Sigmoid colon (tissue), 7 donors: ENCODE results near the gene ANTXR1. TPM values are rescaled to one million over a fixed set of nuclear protein-coding genes. Genes with fewer than 3 reads are reported as not detected.

Experiments
- DNase-seq: peaks from one replicate; pipeline ENCODE4 v3.0.0-alpha.2; 2019
- H3K27ac ChIP-seq, 4 donors: fragments of 200-600 bp; sonication (generic); one replicate each; pipeline ENCODE4 v1.5.1; 2016 to 2019; ENCODE audit warnings: mild to moderate bottlenecking in 1 of 4
- H3K27me3 ChIP-seq, 3 donors: fragments of 200-600 bp; sonication (generic); one replicate each; pipeline ENCODE4 v1.5.1; 2019; ENCODE audit warnings: mild to moderate bottlenecking in 1 of 3
- H3K36me3 ChIP-seq, 4 donors: fragments of 200-600 bp; sonication (generic); one replicate each; pipeline ENCODE4 v1.5.1; 2016 to 2019
- H3K4me1 ChIP-seq, 4 donors: fragments of 200-600 bp; sonication (generic); one replicate each; pipeline ENCODE4 v1.5.1; 2017 to 2019
- H3K4me3 ChIP-seq, 4 donors: fragments of 200-600 bp; sonication (generic); one replicate each; pipeline ENCODE4 v1.5.1; 2017 to 2019; ENCODE audit warnings: mild to moderate bottlenecking in 2 of 4, moderate library complexity in 1 of 4
- H3K9me3 ChIP-seq, 4 donors: fragments of 200-600 bp in 3 of 4; sonication (generic) in 3 of 4; one replicate each; pipeline versions ENCODE4 v1.5.1 to v1.6.1; 2013 to 2019
- CTCF ChIP-seq, 4 experiments: fragments of 450-650 bp in 3 of 4; fragments of 200-600 bp in 1 of 4; IDR thresholded peaks; one replicate each; pipeline ENCODE4 v1.5.1; 2016 to 2019; ENCODE audit warnings: antibody characterized with exemption in 4 of 4, mild to moderate bottlenecking in 3 of 4, moderate library complexity in 2 of 4
- EP300 ChIP-seq, 4 donors: sonication (generic); formaldehyde crosslinking; IDR thresholded peaks; one replicate each; pipeline ENCODE4 v1.6.1; 2017; ENCODE audit warnings: antibody characterized with exemption in 4 of 4
- POLR2A ChIP-seq, 2 donors: fragments of 450-650 bp; IDR thresholded peaks; one replicate each; pipeline ENCODE4 v1.6.1; 2016; ENCODE audit warnings: antibody characterized with exemption in 2 of 2, mild to moderate bottlenecking in 2 of 2, moderate library complexity in 2 of 2
- POLR2AphosphoS5 ChIP-seq, 4 donors: sonication (generic); formaldehyde crosslinking; IDR thresholded peaks; one replicate each; pipeline ENCODE4 v1.6.1; 2017; ENCODE audit warnings: antibody characterized with exemption in 4 of 4
- WGBS, 2 donors: extraction: QIAGEN DNeasy Blood & Tissue Kit; methylation state at CpG; one replicate each; pipeline ENCODE4 v1.1.7; 2013; 5-methylcytosine and 5-hydroxymethylcytosine counted together
- intact Hi-C: fragments of 100-400 bp; cut with DNase I; formaldehyde crosslinking; loops from one replicate; pipeline ENCODE4 v1.15.1; 2023
- polyA plus RNA-seq, 3 donors: library from polyadenylated mRNA; stranded (reverse); fragments of 200-250 nt; gene quantifications; one replicate each; pipeline ENCODE4 v1.2.3, GENCODE V29; 2013
- total RNA-seq, 4 donors: library from RNA; depleted of rRNA; stranded (reverse); fragments of >200 nt; gene quantifications; one replicate each; pipeline ENCODE4 v1.1.0, GENCODE V29; 2016
- donor health status: healthy with polysubstance abuse.
- donor health status: Bipolar disorder and iron deficiency.
- donor health status: healthy.

The ANTXR1 gene
- total and polyA plus RNA-seq, 7 donors: 3.0 to 79.8 (median 44.6) TPM

- peak; percentile 71 for DNase-seq
- Histone ChIP-seq H3K4me3 (no peak overlapping the region), H3K4me1 (peaks cover 0 to 39% (median 28%) of the 10 kb centered on the region in 4 donors), H3K9me3 (no peaks in the 10 kb centered on the region), H3K36me3 (peaks cover 0 to 10% (median 0%) of the 10 kb centered on the region in 4 donors), H3K27ac (peak overlapping the region; percentile 65 to 81 (median 78)), H3K27me3 (no peaks in the 10 kb centered on the region)
- intact Hi-C loops: loop anchor here (5.0 to 10.0 kb wide), 3 partner anchors 56 to 189 kb away; partner anchors contain the start of gene ANTXR1
- TF ChIP-seq EP300 (IDR thresholded peaks at IDR 0.05): no peak
- TF ChIP-seq POLR2AphosphoS5 (IDR thresholded peaks at IDR 0.05): peak in 2 of 4 donors; percentile 18 to 28
- WGBS, 2 donors: 87 to 88% methylated on average over 13 of the region's 13 CpGs
Measured at GRCh38 chr2:69118609-69119008, 105.6 kb downstream of the ANTXR1 start.

- H3K27me3 ChIP-seq: no peaks in the 10 kb centered on the region
- peaks cover 0 to 39% (median 26%) of the 10 kb centered on the region in 4 donors for H3K4me1 ChIP-seq
- no peak overlapping the region for H3K4me3 ChIP-seq
- WGBS, 2 donors: 78 to 79% methylated on average over 16 of the region's 16 CpGs
- no peaks in the 10 kb centered on the region for H3K9me3 ChIP-seq
- no peak for TF ChIP-seq EP300 (IDR thresholded peaks at IDR 0.05)
- peak in 1 of 4 donors; percentile 14 for TF ChIP-seq POLR2AphosphoS5 (IDR thresholded peaks at IDR 0.05)
- TF ChIP-seq POLR2A (IDR thresholded peaks at IDR 0.05): no peak
- peak; percentile 68 for DNase-seq
- peak overlapping the region; percentile 65 to 81 (median 78) for H3K27ac ChIP-seq
- H3K36me3 ChIP-seq: peaks cover 0 to 17% (median under 1%) of the 10 kb centered on the region in 4 donors
- intact Hi-C loops: loop anchor here (5.0 to 10.0 kb wide), 3 partner anchors 56 to 188 kb away; partner anchors contain the start of gene ANTXR1
Measured at GRCh38 chr2:69119104-69119894, 106.3 kb downstream of the ANTXR1 start.

GRCh38 chr2:69122271-69122670 is 109.3 kb downstream of the ANTXR1 start:
- TF ChIP-seq POLR2A (IDR thresholded peaks at IDR 0.05): no peak
- no peak for TF ChIP-seq CTCF (IDR thresholded peaks at IDR 0.05)
- no peak for TF ChIP-seq EP300 (IDR thresholded peaks at IDR 0.05)
- no peak for TF ChIP-seq POLR2AphosphoS5 (IDR thresholded peaks at IDR 0.05)
- intact Hi-C loops: no loop called here
- no peak for DNase-seq
- no peak overlapping the region for H3K27ac ChIP-seq
- H3K9me3 ChIP-seq: no peaks in the 10 kb centered on the region
- H3K4me3 ChIP-seq: no peak overlapping the region
- peaks cover 0 to 40% (median 4%) of the 10 kb centered on the region in 4 donors for H3K36me3 ChIP-seq
- no peaks in the 10 kb centered on the region for H3K27me3 ChIP-seq
- H3K4me1 ChIP-seq: peaks cover 0 to 28% (median 18%) of the 10 kb centered on the region in 4 donors
- 78 to 86% methylated on average over 4 of the region's 4 CpGs for WGBS, 2 donors

GRCh38 chr2:69123182-69123581 is 110.2 kb downstream of the ANTXR1 start:
- TF ChIP-seq POLR2A (IDR thresholded peaks at IDR 0.05) (no peak), POLR2AphosphoS5 (IDR thresholded peaks at IDR 0.05) (no peak)
- Histone ChIP-seq H3K27ac (no peak overlapping the region), H3K36me3 (peaks cover 0 to 42% (median 4%) of the 10 kb centered on the region in 4 donors), H3K4me1 (peaks cover 0 to 19% (median 16%) of the 10 kb centered on the region in 4 donors), H3K27me3 (no peaks in the 10 kb centered on the region), H3K4me3 (no peak overlapping the region), H3K9me3 (no peaks in the 10 kb centered on the region)
- WGBS, 2 donors: 91 to 95% methylated on average over 5 of the region's 5 CpGs
- intact Hi-C loops: no loop called here
- no peak for DNase-seq

GRCh38 chr2:69124343-69124742 is 111.4 kb downstream of the ANTXR1 start:
- H3K27me3 ChIP-seq: no peaks in the 10 kb centered on the region
- no peak overlapping the region for H3K27ac ChIP-seq
- peaks cover 0 to 49% (median 4%) of the 10 kb centered on the region in 4 donors for H3K36me3 ChIP-seq
- no peak overlapping the region for H3K4me3 ChIP-seq
- no peaks in the 10 kb centered on the region for H3K9me3 ChIP-seq
- H3K4me1 ChIP-seq: peaks cover 0 to 7% (median 5%) of the 10 kb centered on the region in 4 donors
- 70 to 71% methylated on average over 4 of the region's 4 CpGs for WGBS, 2 donors
- intact Hi-C loops: no loop called here
- DNase-seq: no peak
- no peak for TF ChIP-seq EP300 (IDR thresholded peaks at IDR 0.05)
- no peak for TF ChIP-seq CTCF (IDR thresholded peaks at IDR 0.05)
- no peak for TF ChIP-seq POLR2AphosphoS5 (IDR thresholded peaks at IDR 0.05)
- TF ChIP-seq POLR2A (IDR thresholded peaks at IDR 0.05): no peak

- 78 to 91% methylated on average over 3 of the region's 3 CpGs for whole genome bisulfite sequencing, 2 donors
- Histone ChIP-seq H3K27me3 (no peaks in the 10 kb centered on the region), H3K36me3 (peaks cover 0 to 49% (median 4%) of the 10 kb centered on the region in 4 donors), H3K4me3 (no peak overlapping the region), H3K4me1 (no peaks in the 10 kb centered on the region), H3K9me3 (no peaks in the 10 kb centered on the region), H3K27ac (no peak overlapping the region)
- intact Hi-C loops: no loop called here
- TF ChIP-seq POLR2A (IDR thresholded peaks at IDR 0.05) (no peak), POLR2AphosphoS5 (IDR thresholded peaks at IDR 0.05) (no peak), EP300 (IDR thresholded peaks at IDR 0.05) (no peak), CTCF (IDR thresholded peaks at IDR 0.05) (no peak)
- DNase-seq: no peak
Measured at GRCh38 chr2:69125816-69126215, 112.8 kb downstream of the ANTXR1 start.
